GM18498 (cell line): Measurements from ENCODE around the gene ACTR6.
A peak's percentile ranks its signal among the peaks of the same experiment; 100 is the strongest.

Experiments
- ATAC-seq: cut with Tn5 transposase; IDR thresholded peaks from one replicate; pipeline ENCODE4 v1.9.1; 2021; ENCODE audit warnings: mild to moderate bottlenecking, moderate library complexity; ENCODE audit not compliant: unreplicated experiment

ACTR6 gene

DNA sequence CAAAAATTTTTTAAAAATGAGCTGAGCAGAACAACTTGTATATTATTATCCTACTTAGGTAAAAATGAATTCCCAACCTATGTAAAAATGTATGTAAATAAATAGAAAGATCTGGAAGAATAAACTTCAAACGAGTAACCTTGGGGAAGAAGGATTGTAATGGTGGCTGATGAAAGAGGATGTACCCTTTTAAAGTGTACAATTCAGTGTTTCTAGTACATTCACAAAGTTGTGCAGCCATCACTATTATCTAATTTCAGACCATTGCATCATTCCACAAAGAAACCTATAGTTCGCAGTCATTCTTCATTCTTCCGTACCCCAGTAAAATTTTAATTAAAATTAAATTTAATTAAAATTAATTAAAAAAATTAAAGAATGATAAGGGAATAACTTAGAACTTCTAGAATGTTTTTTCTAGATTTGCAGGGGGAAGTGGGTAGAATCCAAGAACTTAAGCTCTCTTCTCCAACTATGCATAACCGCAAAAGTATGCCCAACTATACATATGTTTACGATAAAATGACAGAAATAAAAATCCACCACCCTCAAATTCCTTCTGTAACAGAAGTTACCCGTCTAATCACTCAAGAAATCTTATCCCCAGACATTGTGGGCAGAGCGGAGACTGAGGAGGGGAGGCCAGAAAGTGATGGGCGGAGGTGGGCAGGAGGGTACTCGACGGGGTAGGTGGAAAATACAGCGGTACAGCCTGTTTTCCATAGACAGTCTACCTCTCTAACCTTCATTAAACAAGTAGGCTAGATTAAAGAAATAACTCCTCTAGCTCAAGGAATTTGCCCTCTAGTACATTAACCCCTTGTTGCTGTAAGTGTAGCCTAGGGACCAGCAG is 65.3 kb downstream of the ACTR6 start:
- no peak for ATAC-seq

- peak; percentile 85 for ATAC-seq
Observed at GRCh38 chr12:100266585-100266834, 65.9 kb downstream of the ACTR6 start.

GRCh38 chr12:100266835-100267602 is 66.4 kb downstream of the ACTR6 start, which contains the start of the genes DEPDC4 and SCYL2:
Gene DEPDC4, minus strand, starts transcription at chr12:100267079. Its CDS starts 3 bp downstream, at chr12:100267076.
Gene SCYL2, plus strand, starts transcription at chr12:100267177. Its CDS starts 15,794 bp downstream, at chr12:100282971.
- peak; percentile 96 for ATAC-seq

GRCh38 chr12:100267603-100268281 is 67.1 kb downstream of the ACTR6 start:
- peak; percentile 17 for ATAC-seq

GRCh38 chr12:100268835-100269564 is 68.4 kb downstream of the ACTR6 start:
- no peak for ATAC-seq

DNA sequence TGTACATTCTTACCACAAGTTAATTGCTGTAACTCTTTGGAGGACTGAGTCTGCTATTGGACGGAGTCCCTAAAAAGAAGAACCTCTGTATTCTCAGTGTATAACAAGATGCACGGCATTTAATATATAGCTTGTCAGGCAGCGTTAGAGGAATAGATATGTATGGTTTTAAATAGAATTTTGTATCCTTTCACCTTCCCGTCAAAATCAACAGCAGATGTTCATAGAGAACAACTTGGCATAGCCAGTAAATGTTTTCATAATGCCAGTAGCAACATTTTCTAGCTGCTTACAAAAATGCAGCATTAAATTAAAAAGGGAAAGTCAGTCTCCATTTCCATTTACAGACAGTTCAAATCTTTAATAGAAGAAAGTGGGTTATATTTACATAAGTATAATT is 73.2 kb downstream of the ACTR6 start:
- ATAC-seq: no peak
